Fibroblast of pulmonary artery (primary cell): ENCODE results near the gene ERFE.

Experiments
- DNase-seq: peaks from one replicate; pipeline ENCODE4 v3.0.0-alpha.2; 2010; ENCODE audit warnings: low read depth
- H3K4me3 ChIP-seq: replicated peaks from 2 replicates; pipeline ENCODE4 v1.5.1; 2011; ENCODE audit warnings: low read depth, mild to moderate bottlenecking, control low read depth, low read length, moderate library complexity
- CTCF ChIP-seq: IDR thresholded peaks from 2 replicates; pipeline ENCODE4 v1.5.1; 2011; ENCODE audit warnings: mild to moderate bottlenecking, control low read depth, low read length, inconsistent platforms; ENCODE audit errors: missing control alignments

Gene ERFE

GRCh38 chr2:238187618-238188548, 29.1 kb downstream of the ERFE start:
- H3K4me3 ChIP-seq: no peak overlapping the region
- TF ChIP-seq CTCF: no peak

GRCh38 chr2:238190445-238190844, 31.7 kb downstream of the ERFE start:
- H3K4me3 ChIP-seq: no peak overlapping the region
- no peak for DNase-seq
- no peak for TF ChIP-seq CTCF

More at GRCh38 chr2:238187618-238188548, 29.1 kb downstream of the ERFE start:
- no peak for DNase-seq

GRCh38 chr2:238202326-238203093, 43.7 kb downstream of the ERFE start:
- no peak for TF ChIP-seq CTCF
- peak overlapping the region; percentile 77 for H3K4me3 ChIP-seq
- DNase-seq: peak; percentile 21

GRCh38 chr2:238203094-238203972, 44.6 kb downstream of the ERFE start, which contains the start of gene ILKAP:
TSS of gene ILKAP (minus strand) at chr2:238203695. CDS start at chr2:238203553, 142 bp downstream.
- H3K4me3 ChIP-seq: peak within 1 kb of the TSS; percentile 77
- no peak for TF ChIP-seq CTCF
- peak; percentile 78 for DNase-seq

- no peak for DNase-seq
- peak overlapping the region; percentile 56 for H3K4me3 ChIP-seq
- no peak for TF ChIP-seq CTCF
These were observed 45.4 kb downstream of the ERFE start for GRCh38 chr2:238203973-238204683.

GRCh38 chr2:238207006-238207405, 48.2 kb downstream of the ERFE start:
- no peak for TF ChIP-seq CTCF
- no peak for DNase-seq
- H3K4me3 ChIP-seq: no peak overlapping the region
